HL-60 (cell line): ENCODE results near the gene PITPNM3.

Experiments
- TF ChIP-seq, protein P1 (sequence below): IDR thresholded peaks from one replicate; pipeline ENCODE4 v1.5.1; 2011; ENCODE audit warnings: low read length, control low read depth, inconsistent platforms; ENCODE audit not compliant: insufficient read depth
- TF ChIP-seq, protein P2 (sequence below): IDR thresholded peaks from 2 replicates; pipeline ENCODE4 v1.6.1; 2012; ENCODE audit warnings: low read depth; ENCODE audit not compliant: insufficient replicate concordance

DNA sequence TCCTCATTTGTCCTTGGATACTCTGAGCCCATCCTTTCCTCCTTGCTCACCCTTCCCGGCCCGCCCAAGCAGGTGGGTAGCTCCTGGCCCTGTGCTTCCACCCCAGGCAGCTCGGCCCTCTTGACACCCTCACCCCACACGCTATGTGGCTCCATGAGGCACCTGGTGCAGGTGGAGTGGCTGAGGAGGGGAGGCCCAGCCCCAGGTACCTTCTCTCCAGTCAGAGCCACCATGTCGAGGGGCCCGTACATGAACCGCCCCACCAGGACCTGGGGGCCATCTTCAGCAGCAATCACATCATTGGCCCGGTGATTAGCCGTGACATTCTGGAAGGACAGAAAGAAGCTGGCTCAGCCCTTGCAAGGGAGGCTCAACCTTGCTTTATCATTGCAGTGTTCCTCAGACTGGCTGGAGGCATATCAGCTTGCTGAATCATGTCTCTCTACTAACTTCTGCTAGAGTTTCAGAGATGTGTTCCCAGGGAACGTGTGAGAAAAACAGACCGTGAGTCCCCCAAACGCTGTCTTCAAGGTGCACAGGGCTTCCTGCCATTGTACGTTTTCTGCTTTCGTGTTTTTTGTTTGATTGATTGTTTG, 91.8 kb downstream of the PITPNM3 start:
- TF ChIP-seq, protein P1, sequence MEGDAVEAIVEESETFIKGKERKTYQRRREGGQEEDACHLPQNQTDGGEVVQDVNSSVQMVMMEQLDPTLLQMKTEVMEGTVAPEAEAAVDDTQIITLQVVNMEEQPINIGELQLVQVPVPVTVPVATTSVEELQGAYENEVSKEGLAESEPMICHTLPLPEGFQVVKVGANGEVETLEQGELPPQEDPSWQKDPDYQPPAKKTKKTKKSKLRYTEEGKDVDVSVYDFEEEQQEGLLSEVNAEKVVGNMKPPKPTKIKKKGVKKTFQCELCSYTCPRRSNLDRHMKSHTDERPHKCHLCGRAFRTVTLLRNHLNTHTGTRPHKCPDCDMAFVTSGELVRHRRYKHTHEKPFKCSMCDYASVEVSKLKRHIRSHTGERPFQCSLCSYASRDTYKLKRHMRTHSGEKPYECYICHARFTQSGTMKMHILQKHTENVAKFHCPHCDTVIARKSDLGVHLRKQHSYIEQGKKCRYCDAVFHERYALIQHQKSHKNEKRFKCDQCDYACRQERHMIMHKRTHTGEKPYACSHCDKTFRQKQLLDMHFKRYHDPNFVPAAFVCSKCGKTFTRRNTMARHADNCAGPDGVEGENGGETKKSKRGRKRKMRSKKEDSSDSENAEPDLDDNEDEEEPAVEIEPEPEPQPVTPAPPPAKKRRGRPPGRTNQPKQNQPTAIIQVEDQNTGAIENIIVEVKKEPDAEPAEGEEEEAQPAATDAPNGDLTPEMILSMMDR = no peak
- TF ChIP-seq, protein P2, sequence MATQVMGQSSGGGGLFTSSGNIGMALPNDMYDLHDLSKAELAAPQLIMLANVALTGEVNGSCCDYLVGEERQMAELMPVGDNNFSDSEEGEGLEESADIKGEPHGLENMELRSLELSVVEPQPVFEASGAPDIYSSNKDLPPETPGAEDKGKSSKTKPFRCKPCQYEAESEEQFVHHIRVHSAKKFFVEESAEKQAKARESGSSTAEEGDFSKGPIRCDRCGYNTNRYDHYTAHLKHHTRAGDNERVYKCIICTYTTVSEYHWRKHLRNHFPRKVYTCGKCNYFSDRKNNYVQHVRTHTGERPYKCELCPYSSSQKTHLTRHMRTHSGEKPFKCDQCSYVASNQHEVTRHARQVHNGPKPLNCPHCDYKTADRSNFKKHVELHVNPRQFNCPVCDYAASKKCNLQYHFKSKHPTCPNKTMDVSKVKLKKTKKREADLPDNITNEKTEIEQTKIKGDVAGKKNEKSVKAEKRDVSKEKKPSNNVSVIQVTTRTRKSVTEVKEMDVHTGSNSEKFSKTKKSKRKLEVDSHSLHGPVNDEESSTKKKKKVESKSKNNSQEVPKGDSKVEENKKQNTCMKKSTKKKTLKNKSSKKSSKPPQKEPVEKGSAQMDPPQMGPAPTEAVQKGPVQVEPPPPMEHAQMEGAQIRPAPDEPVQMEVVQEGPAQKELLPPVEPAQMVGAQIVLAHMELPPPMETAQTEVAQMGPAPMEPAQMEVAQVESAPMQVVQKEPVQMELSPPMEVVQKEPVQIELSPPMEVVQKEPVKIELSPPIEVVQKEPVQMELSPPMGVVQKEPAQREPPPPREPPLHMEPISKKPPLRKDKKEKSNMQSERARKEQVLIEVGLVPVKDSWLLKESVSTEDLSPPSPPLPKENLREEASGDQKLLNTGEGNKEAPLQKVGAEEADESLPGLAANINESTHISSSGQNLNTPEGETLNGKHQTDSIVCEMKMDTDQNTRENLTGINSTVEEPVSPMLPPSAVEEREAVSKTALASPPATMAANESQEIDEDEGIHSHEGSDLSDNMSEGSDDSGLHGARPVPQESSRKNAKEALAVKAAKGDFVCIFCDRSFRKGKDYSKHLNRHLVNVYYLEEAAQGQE = no peak
